ENCODE data around the gene NPW. TPM values are rescaled to one million over a fixed set of nuclear protein-coding genes. Genes with fewer than 3 reads are reported as not detected.
A peak's percentile ranks its signal among the peaks of the same experiment; 100 is the strongest.

NPW gene
- total RNA-seq, 1 donor from 2014 or later = not detected

- Histone ChIP-seq H3K4me3 (ENCODE audit: low read depth, low read length) (peak overlapping the region; percentile 14), H3K27me3 (ENCODE audit: control insufficient read depth, insufficient read depth, low read length) (peaks cover 11% of the 10 kb centered on the region), H3K36me3 (ENCODE audit: control insufficient read depth, insufficient read depth, low read length) (no peaks in the 10 kb centered on the region)
- TF ChIP-seq CTCF (IDR thresholded peaks at IDR 0.05; ENCODE audit: insufficient read depth, low read length, severe bottlenecking) = no peak
- DNase-seq (ENCODE audit: low read depth) (no peak), FAIRE-seq (no peak)
Measured at GRCh38 chr16:2022723-2023091, 3.1 kb downstream of the NPW start.

DNA sequence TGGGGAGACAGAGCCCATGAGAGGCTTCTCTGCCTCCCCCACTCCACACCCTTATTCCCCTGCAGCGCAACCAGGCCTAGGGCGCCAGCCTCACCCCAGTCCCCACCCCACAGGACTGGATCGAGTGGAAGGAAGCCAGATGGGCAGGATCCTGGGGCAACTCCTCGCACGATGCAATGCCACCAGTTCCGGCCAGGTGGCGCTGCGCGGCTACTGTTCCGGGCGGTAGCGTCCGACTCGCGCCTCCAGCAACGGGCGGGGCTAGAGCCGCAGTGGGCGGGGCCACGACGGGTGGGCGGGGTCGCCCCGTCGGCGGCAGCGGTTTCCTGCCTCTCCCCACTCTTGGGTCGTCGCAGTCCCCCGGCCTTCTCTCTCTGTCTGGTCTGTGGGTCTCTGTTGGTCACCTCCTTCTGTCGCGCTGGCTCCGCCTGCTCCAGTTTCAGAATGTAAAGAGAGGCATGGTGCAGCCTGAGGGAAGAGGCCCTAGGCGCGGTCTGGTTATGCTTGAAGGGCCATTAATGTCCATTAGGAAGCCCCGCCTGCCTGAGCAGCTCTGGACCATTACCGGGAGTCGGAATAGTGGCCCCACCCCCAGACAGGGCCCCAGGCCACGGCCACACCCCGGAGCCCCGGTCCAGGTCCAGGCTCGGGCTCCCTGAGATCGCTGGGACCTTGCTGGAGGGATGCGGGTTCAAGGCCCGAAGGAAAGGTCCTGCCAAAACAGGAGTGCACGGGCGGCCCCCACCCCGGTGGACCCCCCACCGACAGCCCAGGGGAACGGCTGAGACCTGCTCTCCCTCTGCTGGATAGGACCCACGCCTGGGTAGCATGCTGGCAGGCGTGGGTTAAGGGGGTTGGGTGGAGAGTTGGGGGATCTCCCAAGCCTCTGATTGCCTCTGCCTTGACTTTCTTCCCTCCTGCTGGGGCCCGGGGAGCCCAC is 3.8 kb downstream of the NPW start:
- Histone ChIP-seq H3K36me3 (ENCODE audit: control insufficient read depth, insufficient read depth, low read length) (no peaks in the 10 kb centered on the region), H3K27me3 (ENCODE audit: control insufficient read depth, insufficient read depth, low read length) (peaks cover 11% of the 10 kb centered on the region), H3K4me3 (ENCODE audit: low read depth, low read length) (peak overlapping the region; percentile 14)
- TF ChIP-seq CTCF (IDR thresholded peaks at IDR 0.05; ENCODE audit: insufficient read depth, low read length, severe bottlenecking) = peak; percentile 99
- no peak for FAIRE-seq
- peak; percentile 67 for DNase-seq (ENCODE audit: low read depth)

DNA sequence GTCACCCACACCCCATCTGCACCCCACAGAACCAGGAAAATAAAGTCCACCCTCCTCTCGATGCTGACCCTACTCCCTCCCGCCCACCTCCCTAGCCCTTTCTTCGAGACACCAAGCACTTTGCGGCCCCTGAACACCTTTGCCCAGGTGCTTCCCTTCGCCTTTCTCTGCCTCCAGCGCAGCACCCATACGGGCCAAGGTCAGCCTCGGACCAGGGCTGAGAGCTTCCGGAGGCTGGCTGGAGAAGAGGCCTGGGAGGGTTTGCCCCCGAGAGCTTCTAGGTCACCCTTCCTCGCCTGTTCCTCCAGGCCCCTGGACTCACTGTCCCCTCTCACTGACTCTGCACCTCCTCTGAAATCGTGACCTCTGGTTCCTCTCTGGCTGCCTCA is 4.4 kb downstream of the NPW start:
- FAIRE-seq (no peak), DNase-seq (ENCODE audit: low read depth) (no peak)
- no peak for TF ChIP-seq CTCF (IDR thresholded peaks at IDR 0.05; ENCODE audit: insufficient read depth, low read length, severe bottlenecking)
- H3K27me3 ChIP-seq (ENCODE audit: control insufficient read depth, insufficient read depth, low read length) = peaks cover 10% of the 10 kb centered on the region
- no peaks in the 10 kb centered on the region for H3K36me3 ChIP-seq (ENCODE audit: control insufficient read depth, insufficient read depth, low read length)
- H3K4me3 ChIP-seq (ENCODE audit: low read depth, low read length) = no peak overlapping the region

DNA sequence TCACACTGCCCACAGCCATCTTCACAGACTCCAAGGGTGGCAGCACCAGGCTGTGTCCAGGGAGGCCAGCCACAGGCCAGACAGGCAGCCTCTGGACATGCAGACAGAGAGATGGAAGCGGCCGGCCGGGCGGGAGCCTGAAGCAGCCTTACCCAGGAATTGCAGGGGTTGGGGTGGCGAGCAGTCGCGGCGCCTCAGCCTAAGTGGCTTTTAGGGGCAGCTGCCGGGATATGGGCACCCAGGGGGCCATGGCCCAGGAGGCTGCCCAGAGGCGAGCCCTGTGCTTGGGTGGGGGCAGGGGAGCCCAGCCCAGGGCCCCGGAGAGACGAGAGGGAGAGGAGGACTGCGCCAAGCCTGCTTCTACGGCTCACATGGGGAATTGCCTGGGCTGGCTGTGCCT is 5.7 kb downstream of the NPW start:
- Histone ChIP-seq H3K27me3 (ENCODE audit: control insufficient read depth, insufficient read depth, low read length) (peaks cover 4% of the 10 kb centered on the region), H3K4me3 (ENCODE audit: low read depth, low read length) (no peak overlapping the region), H3K36me3 (ENCODE audit: control insufficient read depth, insufficient read depth, low read length) (no peaks in the 10 kb centered on the region)
- DNase-seq (ENCODE audit: low read depth) (no peak), FAIRE-seq (no peak)
- TF ChIP-seq CTCF (IDR thresholded peaks at IDR 0.05; ENCODE audit: insufficient read depth, low read length, severe bottlenecking) = no peak

DNA sequence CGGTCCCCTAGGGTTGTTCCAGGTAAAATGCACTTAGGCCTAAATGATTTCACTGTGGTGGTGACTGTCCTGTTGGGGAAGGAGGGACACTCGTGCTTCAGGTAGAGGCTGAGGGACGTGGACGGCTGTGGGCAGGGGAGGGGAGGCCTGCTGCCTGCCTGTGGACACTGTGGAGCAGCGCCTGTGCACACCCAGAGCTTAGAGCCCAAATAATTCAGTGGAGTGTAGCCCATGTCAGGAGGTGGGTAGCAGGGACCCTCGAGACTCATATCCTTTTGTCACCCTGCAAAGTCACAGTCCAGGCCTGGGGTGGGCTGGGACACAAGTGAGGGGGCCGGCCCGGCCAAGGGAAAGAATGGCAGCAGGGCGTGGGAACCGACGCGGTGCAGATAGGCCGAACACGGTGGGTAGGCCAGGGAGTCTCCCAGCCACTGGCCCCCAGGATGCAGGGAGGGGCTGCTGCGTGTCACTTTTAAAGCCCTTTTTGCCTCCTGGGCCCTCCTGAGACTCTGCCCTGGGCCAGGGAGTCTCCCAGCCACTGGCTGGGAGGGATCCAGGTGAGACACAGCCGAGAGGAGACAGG is 6.4 kb downstream of the NPW start:
- no peak for DNase-seq (ENCODE audit: low read depth)
- no peak for FAIRE-seq
- TF ChIP-seq CTCF (IDR thresholded peaks at IDR 0.05; ENCODE audit: insufficient read depth, low read length, severe bottlenecking) = no peak
- Histone ChIP-seq H3K27me3 (ENCODE audit: control insufficient read depth, insufficient read depth, low read length) (no peaks in the 10 kb centered on the region), H3K4me3 (ENCODE audit: low read depth, low read length) (no peak overlapping the region), H3K36me3 (ENCODE audit: control insufficient read depth, insufficient read depth, low read length) (no peaks in the 10 kb centered on the region)

Data from bronchial epithelial cell (primary cell).